Measurements from ENCODE around the gene COL12A1. TPM values are rescaled to one million over a fixed set of nuclear protein-coding genes. Genes with fewer than 3 reads are reported as not detected.

The COL12A1 gene
- total and polyA plus RNA-seq, 2 donors: 6.8 to 16.3 TPM

- DNase-seq (ENCODE audit: low read depth in 6 of 9, low spot score in 9 of 9): no peak
- H3K4me3 ChIP-seq (ENCODE audit: low read length in 2 of 2): no peak overlapping the region
- WGBS: 96% methylated on average over 3 of the region's 3 CpGs
- H3K27me3 ChIP-seq (ENCODE audit: control insufficient read depth in 2 of 2, insufficient read depth in 1 of 2, low read length in 1 of 2): no peaks in the 10 kb centered on the region
- no peaks in the 10 kb centered on the region for H3K4me1 ChIP-seq (ENCODE audit: control insufficient read depth in 2 of 2, insufficient read depth in 2 of 2, low read length in 2 of 2)
- H3K36me3 ChIP-seq (ENCODE audit: control insufficient read depth in 2 of 2, insufficient read depth in 2 of 2, low read length in 1 of 2): peaks cover 13 to 21% of the 10 kb centered on the region in 2 donors
- no peak overlapping the region for H3K27ac ChIP-seq (ENCODE audit: low read depth in 1 of 2, low read length in 1 of 2)
- H3K9me3 ChIP-seq (ENCODE audit: control insufficient read depth in 2 of 2, insufficient read depth in 1 of 2, low read length in 1 of 2): no peaks in the 10 kb centered on the region
These were observed 28.4 kb upstream of the COL12A1 start for GRCh38 chr6:75234126-75234865.

GRCh38 chr6:75233092-75233615 is 27.3 kb upstream of the COL12A1 start:
- Histone ChIP-seq H3K4me3 (ENCODE audit: low read length in 2 of 2) (no peak overlapping the region), H3K9me3 (ENCODE audit: control insufficient read depth in 2 of 2, insufficient read depth in 1 of 2, low read length in 1 of 2) (no peaks in the 10 kb centered on the region), H3K27ac (ENCODE audit: low read depth in 1 of 2, low read length in 1 of 2) (no peak overlapping the region), H3K4me1 (ENCODE audit: control insufficient read depth in 2 of 2, insufficient read depth in 2 of 2, low read length in 2 of 2) (no peaks in the 10 kb centered on the region), H3K27me3 (ENCODE audit: control insufficient read depth in 2 of 2, insufficient read depth in 1 of 2, low read length in 1 of 2) (no peaks in the 10 kb centered on the region), H3K36me3 (ENCODE audit: control insufficient read depth in 2 of 2, insufficient read depth in 2 of 2, low read length in 1 of 2) (peaks cover 6 to 14% of the 10 kb centered on the region in 2 donors)
- 96% methylated on average over 4 of the region's 4 CpGs for WGBS
- no peak for DNase-seq (ENCODE audit: low read depth in 6 of 9, low spot score in 9 of 9)

- H3K4me3 ChIP-seq (ENCODE audit: low read length in 2 of 2): no peak overlapping the region
- H3K4me1 ChIP-seq (ENCODE audit: control insufficient read depth in 2 of 2, insufficient read depth in 2 of 2, low read length in 2 of 2): no peaks in the 10 kb centered on the region
- 73% methylated on average over 10 of the region's 10 CpGs for WGBS
- no peaks in the 10 kb centered on the region for H3K27me3 ChIP-seq (ENCODE audit: control insufficient read depth in 2 of 2, insufficient read depth in 1 of 2, low read length in 1 of 2)
- no peaks in the 10 kb centered on the region for H3K9me3 ChIP-seq (ENCODE audit: control insufficient read depth in 2 of 2, insufficient read depth in 1 of 2, low read length in 1 of 2)
- no peaks in the 10 kb centered on the region for H3K36me3 ChIP-seq (ENCODE audit: control insufficient read depth in 2 of 2, insufficient read depth in 2 of 2, low read length in 1 of 2)
- H3K27ac ChIP-seq (ENCODE audit: low read depth in 1 of 2, low read length in 1 of 2): no peak overlapping the region
- no peak for DNase-seq (ENCODE audit: low read depth in 6 of 9, low spot score in 9 of 9)
These were observed 24.9 kb upstream of the COL12A1 start for GRCh38 chr6:75230484-75231325.

- H3K27me3 ChIP-seq (ENCODE audit: control insufficient read depth in 2 of 2, insufficient read depth in 1 of 2, low read length in 1 of 2): no peaks in the 10 kb centered on the region
- H3K4me3 ChIP-seq (ENCODE audit: low read length in 2 of 2): no peak overlapping the region
- no peak for DNase-seq (ENCODE audit: low read depth in 6 of 9, low spot score in 9 of 9)
- H3K9me3 ChIP-seq (ENCODE audit: control insufficient read depth in 2 of 2, insufficient read depth in 1 of 2, low read length in 1 of 2): no peaks in the 10 kb centered on the region
- 91% methylated on average over 6 of the region's 6 CpGs for WGBS
- H3K36me3 ChIP-seq (ENCODE audit: control insufficient read depth in 2 of 2, insufficient read depth in 2 of 2, low read length in 1 of 2): no peaks in the 10 kb centered on the region
- H3K27ac ChIP-seq (ENCODE audit: low read depth in 1 of 2, low read length in 1 of 2): no peak overlapping the region
- no peaks in the 10 kb centered on the region for H3K4me1 ChIP-seq (ENCODE audit: control insufficient read depth in 2 of 2, insufficient read depth in 2 of 2, low read length in 2 of 2)
These were observed 18.6 kb upstream of the COL12A1 start for GRCh38 chr6:75224303-75224926.

- Histone ChIP-seq H3K9me3 (ENCODE audit: control insufficient read depth in 2 of 2, insufficient read depth in 1 of 2, low read length in 1 of 2) (no peaks in the 10 kb centered on the region), H3K27me3 (ENCODE audit: control insufficient read depth in 2 of 2, insufficient read depth in 1 of 2, low read length in 1 of 2) (no peaks in the 10 kb centered on the region), H3K4me1 (ENCODE audit: control insufficient read depth in 2 of 2, insufficient read depth in 2 of 2, low read length in 2 of 2) (no peaks in the 10 kb centered on the region), H3K4me3 (ENCODE audit: low read length in 2 of 2) (no peak overlapping the region), H3K36me3 (ENCODE audit: control insufficient read depth in 2 of 2, insufficient read depth in 2 of 2, low read length in 1 of 2) (no peaks in the 10 kb centered on the region), H3K27ac (ENCODE audit: low read depth in 1 of 2, low read length in 1 of 2) (no peak overlapping the region)
- no peak for DNase-seq (ENCODE audit: low read depth in 6 of 9, low spot score in 9 of 9)
- 88% methylated on average over 2 of the region's 2 CpGs for WGBS
These were observed 17.6 kb upstream of the COL12A1 start for GRCh38 chr6:75223428-75223827.

GRCh38 chr6:75222261-75222660 is 16.4 kb upstream of the COL12A1 start:
- H3K36me3 ChIP-seq (ENCODE audit: control insufficient read depth in 2 of 2, insufficient read depth in 2 of 2, low read length in 1 of 2): no peaks in the 10 kb centered on the region
- no peak for DNase-seq (ENCODE audit: low read depth in 6 of 9, low spot score in 9 of 9)
- H3K27ac ChIP-seq (ENCODE audit: low read depth in 1 of 2, low read length in 1 of 2): no peak overlapping the region
- H3K9me3 ChIP-seq (ENCODE audit: control insufficient read depth in 2 of 2, insufficient read depth in 1 of 2, low read length in 1 of 2): no peaks in the 10 kb centered on the region
- no peak overlapping the region for H3K4me3 ChIP-seq (ENCODE audit: low read length in 2 of 2)
- no peaks in the 10 kb centered on the region for H3K27me3 ChIP-seq (ENCODE audit: control insufficient read depth in 2 of 2, insufficient read depth in 1 of 2, low read length in 1 of 2)
- no peaks in the 10 kb centered on the region for H3K4me1 ChIP-seq (ENCODE audit: control insufficient read depth in 2 of 2, insufficient read depth in 2 of 2, low read length in 2 of 2)

GRCh38 chr6:75221116-75221515 is 15.3 kb upstream of the COL12A1 start:
- Histone ChIP-seq H3K4me1 (ENCODE audit: control insufficient read depth in 2 of 2, insufficient read depth in 2 of 2, low read length in 2 of 2) (no peaks in the 10 kb centered on the region), H3K36me3 (ENCODE audit: control insufficient read depth in 2 of 2, insufficient read depth in 2 of 2, low read length in 1 of 2) (no peaks in the 10 kb centered on the region), H3K9me3 (ENCODE audit: control insufficient read depth in 2 of 2, insufficient read depth in 1 of 2, low read length in 1 of 2) (no peaks in the 10 kb centered on the region), H3K4me3 (ENCODE audit: low read length in 2 of 2) (no peak overlapping the region), H3K27ac (ENCODE audit: low read depth in 1 of 2, low read length in 1 of 2) (no peak overlapping the region), H3K27me3 (ENCODE audit: control insufficient read depth in 2 of 2, insufficient read depth in 1 of 2, low read length in 1 of 2) (no peaks in the 10 kb centered on the region)
- 96% methylated on average over 4 of the region's 4 CpGs for WGBS
- no peak for DNase-seq (ENCODE audit: low read depth in 6 of 9, low spot score in 9 of 9)

GRCh38 chr6:75220357-75220756 is 14.5 kb upstream of the COL12A1 start:
- no peak overlapping the region for H3K27ac ChIP-seq (ENCODE audit: low read depth in 1 of 2, low read length in 1 of 2)
- no peaks in the 10 kb centered on the region for H3K36me3 ChIP-seq (ENCODE audit: control insufficient read depth in 2 of 2, insufficient read depth in 2 of 2, low read length in 1 of 2)
- no peak overlapping the region for H3K4me3 ChIP-seq (ENCODE audit: low read length in 2 of 2)
- no peaks in the 10 kb centered on the region for H3K4me1 ChIP-seq (ENCODE audit: control insufficient read depth in 2 of 2, insufficient read depth in 2 of 2, low read length in 2 of 2)
- no peak for DNase-seq (ENCODE audit: low read depth in 6 of 9, low spot score in 9 of 9)
- WGBS: 93% methylated on average over 1 of the region's 1 CpG
- H3K9me3 ChIP-seq (ENCODE audit: control insufficient read depth in 2 of 2, insufficient read depth in 1 of 2, low read length in 1 of 2): no peaks in the 10 kb centered on the region
- H3K27me3 ChIP-seq (ENCODE audit: control insufficient read depth in 2 of 2, insufficient read depth in 1 of 2, low read length in 1 of 2): no peaks in the 10 kb centered on the region

GRCh38 chr6:75219263-75219662 is 13.4 kb upstream of the COL12A1 start:
- 91% methylated on average over 3 of the region's 3 CpGs for WGBS
- DNase-seq (ENCODE audit: low read depth in 6 of 9, low spot score in 9 of 9): no peak
- H3K4me1 ChIP-seq (ENCODE audit: control insufficient read depth in 2 of 2, insufficient read depth in 2 of 2, low read length in 2 of 2): no peaks in the 10 kb centered on the region

More at GRCh38 chr6:75219263-75219662, 13.4 kb upstream of the COL12A1 start:
- H3K27ac ChIP-seq (ENCODE audit: low read depth in 1 of 2, low read length in 1 of 2): no peak overlapping the region
- H3K27me3 ChIP-seq (ENCODE audit: control insufficient read depth in 2 of 2, insufficient read depth in 1 of 2, low read length in 1 of 2): no peaks in the 10 kb centered on the region
- no peaks in the 10 kb centered on the region for H3K9me3 ChIP-seq (ENCODE audit: control insufficient read depth in 2 of 2, insufficient read depth in 1 of 2, low read length in 1 of 2)
- no peak overlapping the region for H3K4me3 ChIP-seq (ENCODE audit: low read length in 2 of 2)
- no peaks in the 10 kb centered on the region for H3K36me3 ChIP-seq (ENCODE audit: control insufficient read depth in 2 of 2, insufficient read depth in 2 of 2, low read length in 1 of 2)

All from thymus (tissue), 11 donors.